ENCODE data around the gene VEGFB. TPM values are rescaled to one million over a fixed set of nuclear protein-coding genes. Genes with fewer than 3 reads are reported as not detected.
A peak's percentile ranks its signal among the peaks of the same experiment; 100 is the strongest.

VEGFB gene
- total and polyA plus RNA-seq, 2 of the 8 experiments (the other 6 are each of a cell fraction or from before 2014, with no cell fraction given): 9.3 to 49.6 TPM

DNA sequence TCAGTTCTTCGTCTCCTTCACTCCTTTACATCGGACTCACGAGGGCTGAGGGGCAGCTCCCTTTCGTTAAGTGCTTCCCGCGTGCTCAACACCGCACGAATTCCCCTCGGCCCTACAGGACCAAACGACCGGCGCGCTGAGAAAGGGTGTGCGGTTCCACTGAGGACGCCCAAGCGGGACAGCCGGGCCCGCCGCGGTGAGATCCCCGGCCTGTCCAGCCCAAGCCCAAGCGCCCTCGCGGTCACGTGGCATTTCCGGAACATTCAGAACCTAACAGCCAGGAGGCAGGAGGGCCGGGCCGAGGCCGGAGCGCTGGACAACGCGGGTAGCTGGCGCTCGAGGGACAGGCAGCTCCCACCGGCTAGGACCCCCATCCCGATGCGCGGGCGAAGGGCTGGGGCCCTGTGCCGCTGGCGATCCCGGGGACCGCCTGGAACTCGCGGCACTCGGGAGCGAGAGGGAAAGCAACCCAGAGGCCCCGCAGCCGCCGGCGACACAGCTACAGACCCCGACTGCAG is 49.1 kb upstream of the VEGFB start:
- ChIA-PET CTCF (ENCODE audit: partially characterized antibody) (interaction anchor here (0.5 to 2.3 kb wide), 18 partner anchors 11 to 185 kb away, joined by 3 to 8 read pairs (median 3); partner anchors contain the start of genes NUDT22, PLCB3 and TRPT1), POLR2A (ENCODE audit: partially characterized antibody) (interaction anchor here (0.6 to 12.4 kb wide), 39 partner anchors 10 to 1331 kb away, joined by 3 to 186 read pairs (median 4); partner anchors contain the start of genes FERMT3, FKBP2, MACROD1 and NUDT22)
- H3K36me3 ChIP-seq (ENCODE audit: control insufficient read depth in 2 of 4, insufficient read depth in 4 of 4, low read length in 3 of 4): peaks cover 0 to 4% (median 0%) of the 10 kb centered on the region in 4 experiments; a peak in 1 of 8 replicates
- peaks cover 2% of the 10 kb centered on the region; the same call in 1 of the 2 replicates for H3K79me1 ChIP-seq (ENCODE audit: low read depth, low read length)
- peaks cover 12 to 23% of the 10 kb centered on the region in 2 experiments for H3K79me2 ChIP-seq (ENCODE audit: control insufficient read depth in 1 of 2, insufficient read depth in 2 of 2, low read length in 2 of 2)
- H4K5ac ChIP-seq (ENCODE audit: insufficient read length, low read depth, low read length): peak overlapping the region; percentile 84
- H4K91ac ChIP-seq (replicated peaks; ENCODE audit: insufficient read length, low read length): peak overlapping the region; percentile 83
- H3K4me1 ChIP-seq (replicated peaks in 1 of 4; ENCODE audit: control insufficient read depth in 3 of 4, insufficient read depth in 4 of 4, low read length in 3 of 4): peaks cover 0 to 9% (median 4%) of the 10 kb centered on the region in 4 experiments; a peak in 6 of 7 replicates
- peak overlapping the region; percentile 55 to 87 (median 77) for H3K4me3 ChIP-seq (ENCODE audit: extremely low read depth in 1 of 4, insufficient read depth in 2 of 4, low read depth in 3 of 4, low read length in 4 of 4)
- peak overlapping the region; percentile 50 for H3K56ac ChIP-seq (replicated peaks; ENCODE audit: insufficient read length, low read depth, low read length)
- H2AFZ ChIP-seq (ENCODE audit: low read length): no peak overlapping the region
- no peak overlapping the region; the same call in 1 of the 2 replicates for H2AK5ac ChIP-seq (ENCODE audit: low read depth, low read length)
- peak overlapping the region; percentile 84 to 95 (median 89) for H3K9ac ChIP-seq (replicated peaks in 1 of 4; ENCODE audit: extremely low read depth in 1 of 4, low read depth in 3 of 4, low read length in 3 of 4)
- H3K27ac ChIP-seq (ENCODE audit: low read depth, low read length): peak overlapping the region; percentile 87
- H3K23me2 ChIP-seq (ENCODE audit: low read depth, low read length): peaks cover 9% of the 10 kb centered on the region
- no peak overlapping the region for H2BK20ac ChIP-seq (ENCODE audit: low read length)
- peak overlapping the region; percentile 92 for H2BK5ac ChIP-seq (ENCODE audit: low read depth, low read length)
- H2BK120ac ChIP-seq (replicated peaks; ENCODE audit: low read depth, low read length): no peak overlapping the region
- H4K20me1 ChIP-seq (replicated peaks in 1 of 2; ENCODE audit: control insufficient read depth in 1 of 2, insufficient read depth in 2 of 2, low read length in 2 of 2): peaks cover 9 to 23% of the 10 kb centered on the region in 2 experiments
- H3K9me3 ChIP-seq (ENCODE audit: insufficient read depth in 2 of 2, low read depth in 1 of 2, low read length in 1 of 2): no peaks in the 10 kb centered on the region
- H3K18ac ChIP-seq (ENCODE audit: extremely low read depth, low read length): peak overlapping the region; percentile 98
- H3K14ac ChIP-seq (ENCODE audit: insufficient read length): no peak overlapping the region
- DNase-seq (ENCODE audit: low read depth in 1 of 2, low spot score in 2 of 2) (no peak), FAIRE-seq (no peak)
- peak overlapping the region; percentile 71 for H3K4ac ChIP-seq (replicated peaks; ENCODE audit: insufficient read length, low read depth, low read length)
- peak overlapping the region; percentile 88 for H2BK12ac ChIP-seq (ENCODE audit: low read depth, low read length)
- peak overlapping the region; percentile 95; the same call in 1 of the 2 replicates for H4K8ac ChIP-seq (ENCODE audit: extremely low read depth, insufficient read depth, low read length)
- no peak overlapping the region for H2BK15ac ChIP-seq (ENCODE audit: low read length)
- no peaks in the 10 kb centered on the region for H3K27me3 ChIP-seq (replicated peaks in 1 of 4; ENCODE audit: control insufficient read depth in 3 of 4, extremely low read depth in 1 of 4, insufficient read depth in 3 of 4, low read length in 3 of 4)
- H3K4me2 ChIP-seq (ENCODE audit: insufficient read depth in 1 of 2, low read depth in 2 of 2, low read length in 2 of 2): peak overlapping the region; percentile 87 to 96
- WGBS, 2 experiments (ENCODE audit: extremely low coverage in 1 of 2, insufficient coverage in 1 of 2, insufficient read length in 1 of 2, insufficient replicate concordance in 2 of 2, low coverage in 1 of 2, low lambda C conversion rate in 2 of 2, missing lambda C conversion rate in 1 of 2): 1% methylated on average over 44 of the region's 52 CpGs; no CpG with 5 or more reads in 1 of the 2 experiments
- no peak overlapping the region for H3K23ac ChIP-seq (ENCODE audit: insufficient read length)
- TF ChIP-seq SP4 (IDR thresholded peaks at IDR 0.05; ENCODE audit: low read length): no peak
- TF ChIP-seq SUZ12 (IDR thresholded peaks at IDR 0.05; ENCODE audit: low read length): no peak
- TF ChIP-seq, protein P1, sequence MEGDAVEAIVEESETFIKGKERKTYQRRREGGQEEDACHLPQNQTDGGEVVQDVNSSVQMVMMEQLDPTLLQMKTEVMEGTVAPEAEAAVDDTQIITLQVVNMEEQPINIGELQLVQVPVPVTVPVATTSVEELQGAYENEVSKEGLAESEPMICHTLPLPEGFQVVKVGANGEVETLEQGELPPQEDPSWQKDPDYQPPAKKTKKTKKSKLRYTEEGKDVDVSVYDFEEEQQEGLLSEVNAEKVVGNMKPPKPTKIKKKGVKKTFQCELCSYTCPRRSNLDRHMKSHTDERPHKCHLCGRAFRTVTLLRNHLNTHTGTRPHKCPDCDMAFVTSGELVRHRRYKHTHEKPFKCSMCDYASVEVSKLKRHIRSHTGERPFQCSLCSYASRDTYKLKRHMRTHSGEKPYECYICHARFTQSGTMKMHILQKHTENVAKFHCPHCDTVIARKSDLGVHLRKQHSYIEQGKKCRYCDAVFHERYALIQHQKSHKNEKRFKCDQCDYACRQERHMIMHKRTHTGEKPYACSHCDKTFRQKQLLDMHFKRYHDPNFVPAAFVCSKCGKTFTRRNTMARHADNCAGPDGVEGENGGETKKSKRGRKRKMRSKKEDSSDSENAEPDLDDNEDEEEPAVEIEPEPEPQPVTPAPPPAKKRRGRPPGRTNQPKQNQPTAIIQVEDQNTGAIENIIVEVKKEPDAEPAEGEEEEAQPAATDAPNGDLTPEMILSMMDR (IDR thresholded peaks at IDR 0.05; ENCODE audit: control extremely low read depth in 1 of 3, insufficient read depth in 1 of 3, low read depth in 1 of 3, low read length in 3 of 3): 0 out of 4 replicates have a peak, but pooled peaks of 1 of the 3 experiments have one; percentile 6
- TF ChIP-seq SIX5 (IDR thresholded peaks at IDR 0.05; ENCODE audit: low read depth, low read length): no peak
- TF ChIP-seq KDM4A (IDR thresholded peaks at IDR 0.05; ENCODE audit: low read depth, low read length, severe bottlenecking): peak; percentile 42
- no peak for TF ChIP-seq BACH1 (IDR thresholded peaks at IDR 0.05; ENCODE audit: low read length)
- TF ChIP-seq ASH2L (IDR thresholded peaks at IDR 0.05; ENCODE audit: low read length): peak; percentile 79
- peak; percentile 85 for TF ChIP-seq GTF2F1 (IDR thresholded peaks at IDR 0.05; ENCODE audit: borderline replicate concordance, low read depth, low read length)
- no peak for TF ChIP-seq SAP30 (IDR thresholded peaks at IDR 0.05; ENCODE audit: insufficient read depth, insufficient replicate concordance, low read length)
- TF ChIP-seq EGR1 (IDR thresholded peaks at IDR 0.05; ENCODE audit: borderline replicate concordance, low read depth, low read length): peak; percentile 35; the same call in 1 of the 2 replicates

Data from H1 (cell line).